DOHH2 (cell line): ENCODE results near the gene ARNT2.

Experiments
- H3F3A ChIP-seq: fragments of 200-600 bp; sonication (generic), shearing (Covaris generic); 2 replicates; pipeline ENCODE4 v1.6.0; 2016; ENCODE audit warnings: antibody characterized with exemption, mild to moderate bottlenecking; ENCODE audit not compliant: control insufficient read depth, insufficient read depth
- H3K27ac ChIP-seq: fragments of 200-600 bp; sonication (generic); 2 replicates; pipeline ENCODE4 v1.5.1; 2014; ENCODE audit warnings: low read depth, mild to moderate bottlenecking, low read length, moderate library complexity
- H3K27me3 ChIP-seq: fragments of 200-600 bp; sonication (generic); 2 replicates; pipeline ENCODE4 v1.6.1; 2014; ENCODE audit warnings: mild to moderate bottlenecking, low read length, mixed read lengths; ENCODE audit not compliant: control insufficient read depth
- H3K36me3 ChIP-seq: fragments of 200-600 bp; sonication (generic); 2 replicates; pipeline ENCODE4 v1.6.1; 2014; ENCODE audit warnings: mild to moderate bottlenecking, low read length, moderate library complexity, mixed read lengths; ENCODE audit not compliant: control insufficient read depth
- H3K4me1 ChIP-seq: fragments of 200-600 bp; sonication (generic); 2 replicates; pipeline ENCODE4 v1.6.1; 2014; ENCODE audit warnings: mild to moderate bottlenecking, low read length, mixed read lengths; ENCODE audit not compliant: control insufficient read depth
- H3K4me2 ChIP-seq: fragments of 200-600 bp; sonication (generic); 2 replicates; pipeline ENCODE4 v1.6.0; 2014; ENCODE audit warnings: mild to moderate bottlenecking, low read length, moderate library complexity
- H3K4me3 ChIP-seq: fragments of 200-600 bp; sonication (generic); 2 replicates; pipeline ENCODE4 v1.5.1; 2014; ENCODE audit warnings: mild to moderate bottlenecking, low read length, mixed read lengths
- H3K79me2 ChIP-seq: fragments of 200-600 bp; sonication (generic); 2 replicates; pipeline ENCODE4 v1.6.1; 2014; ENCODE audit warnings: mild to moderate bottlenecking, low read length, mixed read lengths; ENCODE audit not compliant: control insufficient read depth
- H3K9me2 ChIP-seq: fragments of 200-600 bp; sonication (generic); replicated peaks from 2 replicates; pipeline ENCODE4 v1.6.1; 2014; ENCODE audit warnings: mild to moderate bottlenecking, low read length, mixed read lengths; ENCODE audit not compliant: control insufficient read depth
- H3K9me3 ChIP-seq: fragments of 200-600 bp; sonication (generic); 2 replicates; pipeline ENCODE4 v1.6.1; 2014; ENCODE audit warnings: antibody characterized with exemption, low read length, mixed read lengths; ENCODE audit not compliant: control insufficient read depth, insufficient read depth
- H4K20me1 ChIP-seq: fragments of 200-600 bp; sonication (generic); 2 replicates; pipeline ENCODE4 v1.6.0; 2014; ENCODE audit warnings: low read depth, mild to moderate bottlenecking, antibody characterized with exemption, low read length, moderate library complexity; ENCODE audit not compliant: control insufficient read depth, insufficient read depth
- CTCF ChIP-seq: fragments of 200-600 bp; sonication (generic); IDR thresholded peaks from one replicate; pipeline ENCODE4 v1.5.1; 2014; ENCODE audit warnings: antibody characterized with exemption, mild to moderate bottlenecking, low read depth, low read length; ENCODE audit not compliant: poor library complexity, severe bottlenecking
- EZH2phosphoT487 ChIP-seq: fragments of 200-600 bp; sonication (generic); IDR thresholded peaks from 2 replicates; pipeline ENCODE4 v1.6.1; 2017; ENCODE audit warnings: borderline replicate concordance, mild to moderate bottlenecking, antibody characterized with exemption, low read length, moderate library complexity, mixed read lengths

ARNT2 gene

GRCh38 chr15:80415358-80415670, 11.1 kb downstream of the ARNT2 start:
- Histone ChIP-seq H3K4me3 (no peak overlapping the region), H3K36me3 (no peaks in the 10 kb centered on the region), H3K27ac (no peak overlapping the region), H3K79me2 (no peaks in the 10 kb centered on the region), H3K9me3 (no peaks in the 10 kb centered on the region), H3K9me2 (no peaks in the 10 kb centered on the region), H3K4me2 (no peak overlapping the region), H3K27me3 (0 out of 2 replicates have a peak, but pooled peaks cover 3% of the 10 kb centered on the region), H3K4me1 (no peaks in the 10 kb centered on the region), H4K20me1 (no peaks in the 10 kb centered on the region), H3F3A (no peaks in the 10 kb centered on the region)
- no peak for TF ChIP-seq EZH2phosphoT487

- Histone ChIP-seq H3K27me3 (0 out of 2 replicates have a peak, but pooled peaks cover 3% of the 10 kb centered on the region), H3K9me2 (no peaks in the 10 kb centered on the region), H4K20me1 (no peaks in the 10 kb centered on the region), H3K4me2 (no peak overlapping the region), H3K27ac (no peak overlapping the region), H3K4me3 (no peak overlapping the region), H3K4me1 (no peaks in the 10 kb centered on the region), H3F3A (no peaks in the 10 kb centered on the region), H3K9me3 (no peaks in the 10 kb centered on the region), H3K36me3 (no peaks in the 10 kb centered on the region), H3K79me2 (no peaks in the 10 kb centered on the region)
- TF ChIP-seq CTCF (no peak), EZH2phosphoT487 (no peak)
Observed at GRCh38 chr15:80416702-80417101, 12.5 kb downstream of the ARNT2 start.

- H3K4me2 ChIP-seq, result no peak overlapping the region
Observed at GRCh38 chr15:80418892-80419537, 14.8 kb downstream of the ARNT2 start.

More at GRCh38 chr15:80418892-80419537, 14.8 kb downstream of the ARNT2 start:
- no peaks in the 10 kb centered on the region for H3K9me2 ChIP-seq
- TF ChIP-seq CTCF, result peak; percentile 71
- TF ChIP-seq EZH2phosphoT487, result no peak
- 0 out of 2 replicates have a peak, but pooled peaks cover 3% of the 10 kb centered on the region for H3K27me3 ChIP-seq
- H3K9me3 ChIP-seq, result no peaks in the 10 kb centered on the region
- H3K36me3 ChIP-seq, result no peaks in the 10 kb centered on the region
- H3K27ac ChIP-seq, result no peak overlapping the region
- H3K4me1 ChIP-seq, result no peaks in the 10 kb centered on the region
- H3K79me2 ChIP-seq, result no peaks in the 10 kb centered on the region
- H3K4me3 ChIP-seq, result no peak overlapping the region
- no peaks in the 10 kb centered on the region for H3F3A ChIP-seq
- H4K20me1 ChIP-seq, result no peaks in the 10 kb centered on the region
